HUES64 (cell line): ENCODE data around the gene HDAC10.

ENCODE experiments used
- H3K27ac ChIP-seq: 2 replicates; pipeline ENCODE4 v1.7.0; 2013; ENCODE audit warnings: low read depth, low read length, inconsistent platforms
- H3K27me3 ChIP-seq: 2 replicates; pipeline ENCODE4 v1.6.1; 2013; ENCODE audit warnings: mild to moderate bottlenecking, low read length; ENCODE audit not compliant: insufficient read depth
- H3K36me3 ChIP-seq: 2 replicates; pipeline ENCODE4 v1.6.1; 2013; ENCODE audit warnings: mild to moderate bottlenecking, low read length; ENCODE audit not compliant: insufficient read depth
- H3K4me1 ChIP-seq: 2 replicates; pipeline ENCODE4 v1.6.1; 2013; ENCODE audit warnings: mild to moderate bottlenecking, low read length, moderate library complexity; ENCODE audit not compliant: insufficient read depth
- H3K4me3 ChIP-seq: 2 replicates; pipeline ENCODE4 v1.5.1; 2013; ENCODE audit warnings: mild to moderate bottlenecking, low read length, moderate library complexity
- H3K9ac ChIP-seq: 2 replicates; pipeline ENCODE4 v1.6.1; 2013; ENCODE audit warnings: mild to moderate bottlenecking, low read depth, low read length
- H3K9me3 ChIP-seq: 2 replicates; pipeline ENCODE4 v1.6.1; 2013; ENCODE audit warnings: low read depth, low read length; ENCODE audit not compliant: insufficient read depth
- WGBS: fragments of 150-250, 120-280 bp; methylation state at CpG from one replicate; pipeline ENCODE4 v1.1.7; 2013; ENCODE audit warnings: missing lambda C conversion rate; 5-methylcytosine and 5-hydroxymethylcytosine counted together

Gene HDAC10

DNA sequence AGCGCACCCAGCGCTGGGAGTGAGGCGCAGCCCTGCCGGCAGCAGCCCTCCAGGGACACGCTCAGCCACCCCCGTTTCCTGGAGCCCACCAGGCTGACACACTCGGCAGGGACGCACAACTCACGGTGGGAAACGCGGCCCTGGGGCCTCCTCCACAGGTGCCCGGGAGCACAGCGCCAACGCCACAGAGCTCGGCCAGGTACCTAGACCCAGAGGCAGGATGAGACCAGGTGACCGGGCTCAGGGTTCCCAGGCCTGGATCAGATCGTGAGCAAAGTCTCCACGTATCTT lies 24.2 kb downstream of the HDAC10 start:
- no peaks in the 10 kb centered on the region for H3K27me3 ChIP-seq
- H3K36me3 ChIP-seq, result peaks cover 24% of the 10 kb centered on the region
- no peak overlapping the region for H3K4me3 ChIP-seq
- H3K9ac ChIP-seq, result no peak overlapping the region
- WGBS, result 96% methylated on average over 18 of the region's 18 CpGs
- H3K9me3 ChIP-seq, result no peaks in the 10 kb centered on the region
- H3K27ac ChIP-seq, result no peak overlapping the region
- no peaks in the 10 kb centered on the region for H3K4me1 ChIP-seq

DNA sequence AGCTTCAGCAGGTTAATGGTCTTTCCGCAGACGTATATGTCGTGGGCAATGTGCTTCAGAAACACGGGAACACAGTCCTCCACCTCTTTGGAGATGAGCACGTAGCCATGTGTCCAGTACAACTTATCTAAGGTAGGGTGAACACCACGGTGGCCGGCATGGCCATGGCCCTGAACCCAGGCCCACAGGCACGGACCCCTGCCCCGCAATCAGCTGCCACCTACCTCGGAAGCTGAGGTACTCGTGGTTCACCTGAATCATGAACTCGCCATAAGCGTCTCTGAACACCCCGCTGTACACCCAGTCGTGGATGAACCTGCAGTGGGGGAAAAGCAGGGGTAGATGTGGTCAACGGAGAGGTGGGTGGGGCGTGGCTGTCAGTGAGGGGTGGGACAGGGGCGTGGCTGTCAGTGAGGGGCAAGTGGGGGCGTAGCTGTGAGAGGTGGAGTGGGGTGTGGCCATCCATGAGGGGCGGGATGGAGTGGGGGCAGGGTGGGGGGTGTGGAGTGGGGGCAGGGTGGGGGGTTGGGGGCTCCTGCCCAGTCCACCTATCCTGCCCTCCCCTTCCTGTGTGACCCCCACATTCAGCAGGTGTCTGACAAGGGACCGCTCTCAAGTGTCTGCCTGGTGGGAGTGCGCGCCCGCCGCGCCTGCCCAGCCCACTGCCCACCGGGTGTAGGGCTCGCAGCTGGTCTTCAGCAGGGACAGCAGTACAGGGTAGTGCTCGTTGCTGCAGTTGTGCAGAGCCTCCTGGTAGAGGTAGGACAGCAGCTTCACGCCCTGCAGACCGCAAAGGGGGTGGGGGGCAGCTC lies 24.8 kb downstream of the HDAC10 start:
- Histone ChIP-seq H3K4me1 (no peaks in the 10 kb centered on the region), H3K9me3 (no peaks in the 10 kb centered on the region), H3K27me3 (no peaks in the 10 kb centered on the region), H3K36me3 (peaks cover 30% of the 10 kb centered on the region), H3K9ac (no peak overlapping the region), H3K4me3 (no peak overlapping the region), H3K27ac (no peak overlapping the region)
- WGBS, result 95% methylated on average over 30 of the region's 31 CpGs

DNA sequence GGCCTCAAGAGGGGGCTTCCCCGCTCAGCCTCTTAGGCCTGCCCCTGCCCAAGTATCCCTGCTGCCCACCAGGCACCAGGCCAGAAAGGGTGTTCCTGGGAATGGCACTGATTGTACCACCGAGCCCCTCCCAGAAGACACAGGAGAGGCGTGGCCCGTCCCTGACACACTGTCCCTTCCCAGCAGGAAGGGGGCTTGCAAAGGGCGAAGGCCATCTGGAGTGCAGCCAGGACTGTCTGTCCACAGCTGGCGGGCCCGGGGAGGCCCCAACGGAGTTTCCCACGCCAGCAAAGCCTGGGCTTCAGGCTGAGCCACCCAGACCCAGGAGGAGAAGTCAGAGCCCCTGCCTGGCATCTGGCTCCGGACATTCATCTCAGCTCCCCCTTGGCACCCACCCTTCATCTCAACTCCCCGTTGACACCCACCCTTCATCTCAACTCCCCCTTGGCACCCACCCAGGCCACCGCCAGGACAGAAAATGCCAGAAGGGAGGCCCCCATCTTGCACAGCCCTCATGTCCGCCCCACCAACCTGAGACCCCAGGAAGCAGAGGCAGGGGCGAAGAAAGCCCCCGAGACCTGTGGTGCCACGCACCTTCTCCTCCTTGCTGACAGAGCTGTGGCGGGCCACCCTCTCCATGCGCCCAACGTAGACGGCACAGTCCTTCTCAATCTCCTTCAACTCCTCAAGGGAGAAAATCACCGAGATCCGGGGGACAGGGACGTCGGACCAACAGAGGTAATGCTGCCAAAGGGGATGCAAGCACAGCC lies 25.7 kb downstream of the HDAC10 start:
- Histone ChIP-seq H3K36me3 (peaks cover 39% of the 10 kb centered on the region), H3K9me3 (no peaks in the 10 kb centered on the region), H3K9ac (no peak overlapping the region), H3K4me3 (no peak overlapping the region), H3K27ac (no peak overlapping the region), H3K27me3 (no peaks in the 10 kb centered on the region), H3K4me1 (no peaks in the 10 kb centered on the region)
- WGBS, result 97% methylated on average over 24 of the region's 24 CpGs

- H3K27ac ChIP-seq, result no peak overlapping the region
- H3K27me3 ChIP-seq, result no peaks in the 10 kb centered on the region
- peaks cover 48% of the 10 kb centered on the region for H3K36me3 ChIP-seq
- WGBS, result 96% methylated on average over 16 of the region's 16 CpGs
- no peak overlapping the region for H3K4me3 ChIP-seq
- no peaks in the 10 kb centered on the region for H3K4me1 ChIP-seq
- H3K9me3 ChIP-seq, result no peaks in the 10 kb centered on the region
- H3K9ac ChIP-seq, result no peak overlapping the region
These were observed 27.0 kb downstream of the HDAC10 start for GRCh38 chr22:50224071-50224470.

GRCh38 chr22:50222508-50222907 lies 28.6 kb downstream of the HDAC10 start:
- Histone ChIP-seq H3K27ac (no peak overlapping the region), H3K9ac (no peak overlapping the region), H3K4me1 (no peaks in the 10 kb centered on the region), H3K36me3 (peaks cover 63% of the 10 kb centered on the region), H3K4me3 (no peak overlapping the region), H3K9me3 (no peaks in the 10 kb centered on the region), H3K27me3 (no peaks in the 10 kb centered on the region)
- WGBS, result 92% methylated on average over 8 of the region's 8 CpGs

DNA sequence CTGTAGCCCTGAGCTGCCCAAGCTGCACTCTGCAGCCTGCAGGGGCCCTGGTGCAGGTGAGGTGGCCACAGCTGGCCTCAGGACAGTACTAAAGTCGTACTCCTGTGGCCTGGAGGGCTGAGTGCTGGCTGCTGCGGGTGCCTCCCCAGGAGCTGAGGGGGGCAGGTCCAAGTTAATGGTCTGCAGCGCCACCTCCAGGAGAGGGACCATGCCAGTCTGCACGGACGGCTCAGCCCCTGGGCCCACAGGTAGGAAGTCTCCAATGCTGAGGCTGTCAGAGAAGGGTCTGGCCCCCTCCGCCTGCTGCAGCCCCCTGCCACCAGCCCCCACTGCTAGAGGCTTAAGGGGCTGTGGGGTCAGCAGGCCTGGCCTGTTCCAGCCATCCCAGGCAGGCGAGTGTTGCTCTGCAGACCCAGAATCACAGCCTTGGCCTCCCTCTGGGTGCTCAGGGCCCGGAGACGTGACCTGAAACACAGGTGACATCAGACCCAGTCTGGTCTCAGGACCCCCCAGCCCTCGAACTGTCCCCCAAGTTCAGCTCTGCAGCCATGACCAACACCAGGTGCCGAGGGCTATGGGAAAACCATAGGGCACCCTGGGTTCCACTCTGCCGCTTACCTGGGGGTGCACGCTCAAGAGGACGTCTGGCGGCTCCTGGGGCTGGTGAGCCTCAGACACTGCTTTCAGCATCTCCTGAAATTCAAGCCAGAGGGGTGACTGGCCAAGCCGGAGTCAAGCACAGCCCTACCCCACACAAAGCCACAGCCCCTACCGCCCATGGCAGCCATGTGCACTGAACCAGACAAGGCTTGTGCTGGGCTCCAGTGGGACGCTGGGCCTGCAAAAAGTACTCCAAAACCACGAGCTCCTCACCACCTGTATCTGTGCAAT lies 29.4 kb downstream of the HDAC10 start:
- Histone ChIP-seq H3K4me1 (no peaks in the 10 kb centered on the region), H3K9me3 (no peaks in the 10 kb centered on the region), H3K27ac (no peak overlapping the region), H3K9ac (no peak overlapping the region), H3K4me3 (no peak overlapping the region), H3K36me3 (peaks cover 71% of the 10 kb centered on the region), H3K27me3 (no peaks in the 10 kb centered on the region)
- 94% methylated on average over 19 of the region's 19 CpGs for WGBS

- Histone ChIP-seq H3K9ac (no peak overlapping the region), H3K27ac (no peak overlapping the region), H3K9me3 (no peaks in the 10 kb centered on the region), H3K4me3 (no peak overlapping the region), H3K36me3 (peaks cover 80% of the 10 kb centered on the region), H3K27me3 (no peaks in the 10 kb centered on the region), H3K4me1 (no peaks in the 10 kb centered on the region)
- 97% methylated on average over 44 of the region's 45 CpGs for WGBS
These were observed 30.3 kb downstream of the HDAC10 start for GRCh38 chr22:50220603-50221409.

DNA sequence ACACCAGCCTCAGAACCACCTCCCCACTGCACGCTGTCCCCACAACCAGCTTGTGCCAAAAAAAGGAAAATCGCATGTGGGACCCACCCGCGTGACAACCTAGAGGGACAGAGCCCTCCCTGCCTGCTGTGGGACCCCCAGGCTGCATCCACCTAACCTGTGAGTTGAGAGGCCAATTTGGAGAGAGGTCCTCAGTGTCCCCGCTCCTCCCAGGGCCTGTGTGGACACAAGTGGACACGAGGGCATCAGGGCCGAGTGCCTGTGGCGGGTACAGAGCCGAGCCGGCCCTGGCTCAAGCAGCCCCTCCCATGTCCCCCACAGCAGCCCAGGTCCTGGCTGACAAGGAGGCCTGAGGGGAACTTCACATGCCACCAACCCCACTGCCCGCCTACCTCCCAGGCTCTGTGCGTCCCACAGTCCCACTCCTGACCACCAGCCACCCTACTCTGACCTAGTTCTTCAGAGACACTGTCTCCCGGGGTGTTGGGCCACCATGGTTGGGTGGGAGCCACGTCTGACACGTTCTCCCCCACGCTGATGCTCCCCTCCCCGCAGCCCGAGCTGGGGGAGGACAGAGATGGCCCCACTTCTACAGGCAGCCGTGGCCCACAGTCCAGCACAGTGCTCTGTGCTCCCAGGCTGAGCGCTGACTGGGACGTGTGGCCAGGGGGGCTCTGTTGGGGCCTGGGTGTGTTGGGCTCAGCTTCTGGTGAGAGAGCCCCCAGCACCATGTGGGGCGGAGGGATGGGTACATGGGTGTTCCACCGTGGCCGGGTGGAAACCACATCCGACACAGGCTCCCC lies 31.1 kb downstream of the HDAC10 start:
- Histone ChIP-seq H3K9ac (no peak overlapping the region), H3K9me3 (no peaks in the 10 kb centered on the region), H3K36me3 (peaks cover 86% of the 10 kb centered on the region), H3K4me3 (no peak overlapping the region), H3K4me1 (no peaks in the 10 kb centered on the region), H3K27ac (no peak overlapping the region), H3K27me3 (no peaks in the 10 kb centered on the region)
- WGBS, result 96% methylated on average over 25 of the region's 25 CpGs

DNA sequence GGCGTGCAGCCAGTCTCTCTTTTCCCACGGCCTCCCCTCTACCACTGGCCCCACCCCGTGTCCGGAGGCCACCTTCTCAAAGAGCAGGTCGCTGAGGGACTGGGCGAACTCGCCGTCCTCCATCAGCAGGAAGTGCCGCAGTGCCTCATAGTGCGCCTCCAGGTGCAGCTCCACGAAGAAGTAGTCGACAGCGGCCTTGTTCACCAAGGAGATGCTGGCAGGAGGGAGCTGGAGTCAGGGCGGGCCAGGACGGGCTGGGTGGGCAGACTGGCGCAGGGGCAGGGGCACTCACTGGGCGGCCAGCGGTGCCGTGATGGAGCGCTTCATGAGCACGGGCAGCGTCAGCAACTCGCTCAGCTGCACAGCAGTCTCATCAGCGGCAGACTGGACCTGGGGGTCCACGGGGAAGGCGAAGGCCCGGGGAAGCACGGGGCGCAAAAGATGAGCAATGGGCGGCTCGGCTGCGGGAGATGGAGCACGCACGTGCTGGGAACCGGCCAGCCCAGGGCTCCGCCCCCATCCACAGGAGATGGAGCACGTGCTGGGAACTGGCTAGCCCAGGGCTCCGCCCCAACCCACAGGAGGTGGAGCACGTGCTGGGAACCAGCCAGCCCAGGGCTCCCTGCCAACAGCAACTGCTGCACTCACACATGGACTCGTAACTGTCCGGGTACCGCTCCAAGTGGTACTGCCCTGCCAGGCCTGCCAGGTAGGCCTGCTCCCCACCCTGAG lies 31.9 kb downstream of the HDAC10 start:
- Histone ChIP-seq H3K27me3 (no peaks in the 10 kb centered on the region), H3K4me3 (no peak overlapping the region), H3K27ac (no peak overlapping the region), H3K4me1 (no peaks in the 10 kb centered on the region), H3K36me3 (peaks cover 89% of the 10 kb centered on the region), H3K9ac (no peak overlapping the region), H3K9me3 (no peaks in the 10 kb centered on the region)
- WGBS, result 88% methylated on average over 42 of the region's 42 CpGs
